K562 (cell line): ENCODE data around the gene SLC25A40. TPM values are rescaled to one million over a fixed set of nuclear protein-coding genes. Genes with fewer than 3 reads are reported as not detected.
A peak's percentile ranks its signal among the peaks of the same experiment; 100 is the strongest.

Experiments
- ATF7 ChIP-seq: fragments of 450-650 bp; IDR thresholded peaks from 2 replicates; pipeline ENCODE4 v1.7.1; 2014; ENCODE audit warnings: mild to moderate bottlenecking, moderate library complexity
- CBFA2T2 ChIP-seq: fragments of 450-650 bp; conservative IDR thresholded peaks from 2 replicates; pipeline ENCODE4 v1.6.1; 2017; ENCODE audit warnings: mild to moderate bottlenecking
- CBX2 ChIP-seq: fragments of 200-600 bp; sonication (generic); IDR thresholded peaks from one replicate; pipeline ENCODE4 v1.6.1; 2012; ENCODE audit warnings: mild to moderate bottlenecking, low read length, inconsistent platforms; ENCODE audit not compliant: insufficient read depth, poor library complexity, severe bottlenecking
- CREB3L1 ChIP-seq: fragments of 450-650 bp; IDR thresholded peaks from 2 replicates; pipeline ENCODE4 v1.6.1; 2014; ENCODE audit warnings: low read depth, mild to moderate bottlenecking, moderate library complexity, borderline replicate concordance
- ELK3 ChIP-seq: fragments of 450-650 bp; formaldehyde crosslinking; IDR thresholded peaks from 2 replicates; pipeline ENCODE4 v1.4.0; 2020; ENCODE audit warnings: mild to moderate bottlenecking
- MAX ChIP-seq: sonication (generic); formaldehyde crosslinking; IDR thresholded peaks from 2 replicates; pipeline ENCODE4 v1.9.0; 2022; ENCODE audit warnings: mild to moderate bottlenecking, missing genetic modification reagents
- MCM2 ChIP-seq: fragments of 450-650 bp; IDR thresholded peaks from 2 replicates; pipeline ENCODE4 v1.6.1; 2017; ENCODE audit warnings: low read depth, mild to moderate bottlenecking
- MED1 ChIP-seq: sonication (generic); formaldehyde crosslinking; IDR thresholded peaks from 2 replicates; pipeline ENCODE4 v1.8.1; 2023; ENCODE audit warnings: missing genetic modification reagents, borderline replicate concordance
- MYNN ChIP-seq, 2 experiments: sonication (generic); formaldehyde crosslinking in 1 of 2; IDR thresholded peaks; 2 replicates each; pipeline versions ENCODE4 v1.5.0 to v1.6.1; 2016 to 2020; ENCODE audit warnings: antibody characterized with exemption in 1 of 2, missing genetic modification reagents in 1 of 2
- NCOA2 ChIP-seq, 2 experiments: fragments of 450-650 bp; IDR thresholded peaks; 2 replicates each; pipeline ENCODE4 v1.6.1; 2018; ENCODE audit warnings: mild to moderate bottlenecking in 2 of 2, moderate library complexity in 1 of 2; ENCODE audit not compliant: partially characterized antibody in 2 of 2
- RB1 ChIP-seq: fragments of 450-650 bp; IDR thresholded peaks from 2 replicates; pipeline ENCODE4 v1.6.1; 2017; ENCODE audit warnings: low read depth, mild to moderate bottlenecking
- TGIF2 ChIP-seq: sonication (generic); formaldehyde crosslinking; IDR thresholded peaks from 2 replicates; pipeline ENCODE4 v1.8.1; 2022; ENCODE audit warnings: mild to moderate bottlenecking, missing genetic modification reagents, moderate library complexity
- XRCC5 ChIP-seq: fragments of 200-400 bp; formaldehyde crosslinking; IDR thresholded peaks from 2 replicates; pipeline ENCODE4 v1.6.1; 2017; ENCODE audit warnings: low read depth, mild to moderate bottlenecking, low read length
- ZBTB1 ChIP-seq: sonication (generic); formaldehyde crosslinking; IDR thresholded peaks from 2 replicates; pipeline ENCODE4 v1.8.1; 2023; ENCODE audit warnings: missing genetic modification reagents, low read depth, mild to moderate bottlenecking, borderline replicate concordance
- ZKSCAN1 ChIP-seq: fragments of 150-350 bp; IDR thresholded peaks from 2 replicates; pipeline ENCODE4 v1.6.1; 2016; ENCODE audit warnings: low read depth, low read length
- ZKSCAN3 ChIP-seq: fragments of 250-450 bp; sonication (Bioruptor Pico); IDR thresholded peaks from 2 replicates; pipeline ENCODE4 v1.4.0; 2020
- ZNF184 ChIP-seq: sonication (generic); formaldehyde crosslinking; IDR thresholded peaks from 2 replicates; pipeline ENCODE4 v1.5.0; 2020; ENCODE audit warnings: missing genetic modification reagents
- ZNF695 ChIP-seq: fragments of 450-650 bp; formaldehyde crosslinking; IDR thresholded peaks from 2 replicates; pipeline ENCODE4 v1.4.0; 2020; ENCODE audit warnings: mild to moderate bottlenecking, moderate library complexity
- polyA plus RNA-seq, 8 experiments: library from polyadenylated mRNA; depleted of rRNA in 4 of 8; stranded (reverse) in 5 of 8; unstranded in 3 of 8; fragments of >200 nt; fragmentation: Nextera tagmentation in 2 of 8; fragmentation: Illumina TruSeq in 1 of 8; extraction: Ambion mirVana in 2 of 8; extraction: Trizol in 1 of 8; gene quantifications; 2 replicates each; pipeline versions ENCODE4 v1.2.1 to v1.2.3, GENCODE V29; 2011 to 2014; ENCODE audit warnings: inconsistent platforms in 1 of 8, missing spikeins in 1 of 8
- total RNA-seq, 7 experiments: library from RNA; depleted of rRNA in 6 of 7; stranded (reverse); fragments of >200 nt in 6 of 7; fragmentation: Illumina TruSeq in 2 of 7; extraction: Trizol in 2 of 7; gene quantifications; 2 replicates each; pipeline versions ENCODE4 v1.2.1 to v1.2.3, GENCODE V29; 2011 to 2021; ENCODE audit warnings: low replicate concordance in 1 of 7
- TF ChIP-seq, protein P1 (sequence below): fragments of 250-450 bp; sonication (Bioruptor Pico); IDR thresholded peaks from 2 replicates; pipeline ENCODE4 v1.5.0; 2021; ENCODE audit warnings: mild to moderate bottlenecking, moderate library complexity
- TF ChIP-seq, protein P2 (sequence below): fragments of 250-450 bp; sonication (Bioruptor Pico); IDR thresholded peaks from 2 replicates; pipeline ENCODE4 v1.4.0; 2020

Gene SLC25A40
- total and polyA plus RNA-seq, 9 of the 15 experiments (the other 6 are each of a cell fraction or from before 2014, with no cell fraction given) = 6.7 to 44.0 (median 26.5) TPM

- peak; percentile 66; the same call in 1 of the 2 replicates for TF ChIP-seq ZBTB1 (CRISPR knock-in tag)
- TF ChIP-seq TGIF2 (CRISPR knock-in tag) = peak; percentile 92
- TF ChIP-seq ATF7 = peak; percentile 72
- no peak for TF ChIP-seq ZKSCAN3 (CRISPR knock-in tag)
- TF ChIP-seq, protein P1, sequence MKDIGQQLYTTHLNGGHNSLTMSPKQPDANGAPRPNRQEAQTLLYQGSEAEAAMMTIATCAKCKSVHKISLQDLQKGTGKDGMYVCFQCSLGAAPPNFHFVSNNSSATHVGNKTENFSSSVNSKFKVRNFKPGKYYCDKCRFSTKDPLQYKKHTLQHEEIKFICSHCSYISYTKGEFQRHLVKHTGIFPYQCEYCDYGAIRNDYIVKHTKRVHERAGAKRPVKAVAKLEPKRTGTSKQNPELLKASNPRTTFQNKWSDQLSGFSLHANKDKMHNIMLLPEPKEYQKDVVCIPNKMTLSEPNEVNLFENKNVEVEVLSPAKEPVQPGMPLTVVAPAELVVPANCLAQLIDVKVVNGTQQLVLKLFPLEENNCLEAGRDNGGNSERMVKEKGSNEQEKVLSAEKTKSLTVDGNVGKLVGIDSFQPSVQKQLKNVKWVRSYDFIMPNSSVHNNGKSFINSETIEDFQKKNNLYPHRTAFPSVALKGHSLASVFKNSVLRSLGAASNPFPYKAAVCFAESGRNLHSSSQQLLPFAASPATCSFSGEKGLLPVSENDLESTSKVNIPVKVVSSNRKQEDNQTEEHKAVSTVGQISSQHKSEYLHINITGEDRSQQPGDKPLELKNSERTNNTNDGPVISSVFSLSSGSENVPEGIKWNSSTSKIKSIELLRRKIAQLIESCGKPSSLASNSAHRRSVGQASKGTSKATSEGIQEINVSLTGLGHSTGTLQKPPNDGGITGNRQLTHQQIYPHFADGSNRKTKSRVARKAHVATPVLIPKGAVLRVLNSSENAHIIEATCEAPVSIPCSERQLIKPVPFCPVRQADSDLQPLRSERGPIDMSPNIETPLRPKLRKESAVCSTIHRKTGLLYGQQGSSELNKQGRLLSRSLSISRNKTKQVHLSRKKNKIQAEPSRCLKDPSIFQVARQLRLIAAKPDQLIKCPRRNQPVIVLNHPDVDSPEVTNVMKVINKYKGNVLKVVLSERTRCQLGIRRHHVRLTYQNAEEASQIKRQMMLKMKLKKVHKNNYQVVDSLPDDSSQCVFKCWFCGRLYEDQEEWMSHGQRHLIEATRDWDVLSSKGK (CRISPR knock-in tag) = no peak
- TF ChIP-seq ZKSCAN1 = 0 out of 2 replicates have a peak, but pooled peaks have one; percentile 6
- TF ChIP-seq CBFA2T2 = no peak
- TF ChIP-seq, protein P2, sequence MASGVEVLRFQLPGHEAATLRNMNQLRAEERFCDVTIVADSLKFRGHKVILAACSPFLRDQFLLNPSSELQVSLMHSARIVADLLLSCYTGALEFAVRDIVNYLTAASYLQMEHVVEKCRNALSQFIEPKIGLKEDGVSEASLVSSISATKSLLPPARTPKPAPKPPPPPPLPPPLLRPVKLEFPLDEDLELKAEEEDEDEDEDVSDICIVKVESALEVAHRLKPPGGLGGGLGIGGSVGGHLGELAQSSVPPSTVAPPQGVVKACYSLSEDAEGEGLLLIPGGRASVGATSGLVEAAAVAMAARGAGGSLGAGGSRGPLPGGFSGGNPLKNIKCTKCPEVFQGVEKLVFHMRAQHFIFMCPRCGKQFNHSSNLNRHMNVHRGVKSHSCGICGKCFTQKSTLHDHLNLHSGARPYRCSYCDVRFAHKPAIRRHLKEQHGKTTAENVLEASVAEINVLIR = peak; percentile 82
- no peak for TF ChIP-seq ZNF695 (CRISPR knock-in tag)
- peak; percentile 1; the same call in 1 of the 2 replicates for TF ChIP-seq XRCC5
- peak; percentile 91 for TF ChIP-seq RB1
- TF ChIP-seq MED1 (CRISPR knock-in tag) = no peak
- peak; percentile 92 for TF ChIP-seq MAX (CRISPR knock-in tag)
- no peak for TF ChIP-seq ELK3
- TF ChIP-seq NCOA2 (IDR thresholded peaks at IDR 0.05; ENCODE audit: partially characterized antibody in 2 of 2) = no peak
- no peak for TF ChIP-seq CBX2
- no peak for TF ChIP-seq ZNF184 (CRISPR knock-in tag)
- peak; percentile 79; the same call in 1 of the 2 replicates for TF ChIP-seq CREB3L1
- TF ChIP-seq MYNN (IDR thresholded peaks at IDR 0.05) = no peak; the same call in 1 of the 2 replicates
- TF ChIP-seq MYNN (CRISPR knock-in tag; IDR thresholded peaks at IDR 0.05) = no peak
- TF ChIP-seq MCM2 = no peak
These were observed at the start of gene SLC25A40, which contains the start of gene DBF4 (continued) for GRCh38 chr7:87876040-87876868.
